Mesendoderm (in vitro differentiated cells): ENCODE measurements around the gene EPN2.

Experiments used
- DNase-seq: peaks from one replicate; pipeline ENCODE4 v3.0.0; 2013
- H2AK5ac ChIP-seq: 2 replicates; pipeline ENCODE4 v1.6.1; 2013; ENCODE audit warnings: low read length, inconsistent platforms
- H2BK120ac ChIP-seq: 2 replicates; pipeline ENCODE4 v1.6.1; 2013; ENCODE audit warnings: low read depth, mild to moderate bottlenecking, low read length, moderate library complexity, mixed read lengths
- H2BK15ac ChIP-seq: replicated peaks from 2 replicates; pipeline ENCODE4 v1.6.1; 2013; ENCODE audit warnings: low read depth, mild to moderate bottlenecking, moderate library complexity
- H2BK5ac ChIP-seq: 2 replicates; pipeline ENCODE4 v1.6.1; 2013; ENCODE audit warnings: low read length, inconsistent platforms
- H3K18ac ChIP-seq: 2 replicates; pipeline ENCODE4 v1.6.1; 2013; ENCODE audit warnings: mild to moderate bottlenecking, low read length, mixed read lengths
- H3K23ac ChIP-seq: one replicate; pipeline ENCODE4 v1.6.1; 2013; ENCODE audit warnings: low read length
- H3K27ac ChIP-seq: 2 replicates; pipeline ENCODE4 v1.5.1; 2013; ENCODE audit warnings: low read depth, mild to moderate bottlenecking, inconsistent platforms, low read length, moderate library complexity
- H3K27me3 ChIP-seq: 2 replicates; pipeline ENCODE4 v1.6.1; 2013; ENCODE audit warnings: low read length, control low read depth, mild to moderate bottlenecking, inconsistent platforms; ENCODE audit not compliant: insufficient read depth, poor library complexity
- H3K36me3 ChIP-seq: 2 replicates; pipeline ENCODE4 v1.6.1; 2013; ENCODE audit warnings: low read length, inconsistent platforms; ENCODE audit not compliant: control insufficient read depth, insufficient read depth
- H3K4ac ChIP-seq: one replicate; pipeline ENCODE4 v1.6.1; 2013; ENCODE audit warnings: low read depth, mild to moderate bottlenecking, low read length, moderate library complexity
- H3K4me1 ChIP-seq: 2 replicates; pipeline ENCODE4 v1.6.1; 2013; ENCODE audit warnings: low read depth, low read length, inconsistent platforms; ENCODE audit not compliant: control insufficient read depth
- H3K4me2 ChIP-seq: 2 replicates; pipeline ENCODE4 v1.6.1; 2013; ENCODE audit warnings: low read length
- H3K4me3 ChIP-seq: 2 replicates; pipeline ENCODE4 v1.5.1; 2013; ENCODE audit warnings: mild to moderate bottlenecking, low read length
- H3K56ac ChIP-seq: one replicate; pipeline ENCODE4 v1.6.1; 2013; ENCODE audit warnings: low read length
- H3K79me1 ChIP-seq: 2 replicates; pipeline ENCODE4 v1.6.1; 2013; ENCODE audit warnings: low read length, inconsistent platforms
- H3K79me2 ChIP-seq: 2 replicates; pipeline ENCODE4 v1.6.1; 2013; ENCODE audit warnings: mild to moderate bottlenecking, low read length; ENCODE audit not compliant: control insufficient read depth, insufficient read depth
- H3K9ac ChIP-seq: 2 replicates; pipeline ENCODE4 v1.6.1; 2013; ENCODE audit warnings: low read length, inconsistent platforms
- H4K5ac ChIP-seq: one replicate; pipeline ENCODE4 v1.6.1; 2013; ENCODE audit warnings: low read length
- H4K8ac ChIP-seq: one replicate; pipeline ENCODE4 v1.6.1; 2013; ENCODE audit warnings: low read depth, mild to moderate bottlenecking, control low read depth, low read length, moderate library complexity
- WGBS: extraction: QIAGEN DNeasy Blood & Tissue Kit; methylation state at CpG from one replicate; pipeline ENCODE4 v1.1.7; 2013; ENCODE audit warnings: low lambda C conversion rate, missing lambda C conversion rate; ENCODE audit not compliant: insufficient coverage; ENCODE audit errors: extremely low coverage; 5-methylcytosine and 5-hydroxymethylcytosine counted together

Gene EPN2

DNA sequence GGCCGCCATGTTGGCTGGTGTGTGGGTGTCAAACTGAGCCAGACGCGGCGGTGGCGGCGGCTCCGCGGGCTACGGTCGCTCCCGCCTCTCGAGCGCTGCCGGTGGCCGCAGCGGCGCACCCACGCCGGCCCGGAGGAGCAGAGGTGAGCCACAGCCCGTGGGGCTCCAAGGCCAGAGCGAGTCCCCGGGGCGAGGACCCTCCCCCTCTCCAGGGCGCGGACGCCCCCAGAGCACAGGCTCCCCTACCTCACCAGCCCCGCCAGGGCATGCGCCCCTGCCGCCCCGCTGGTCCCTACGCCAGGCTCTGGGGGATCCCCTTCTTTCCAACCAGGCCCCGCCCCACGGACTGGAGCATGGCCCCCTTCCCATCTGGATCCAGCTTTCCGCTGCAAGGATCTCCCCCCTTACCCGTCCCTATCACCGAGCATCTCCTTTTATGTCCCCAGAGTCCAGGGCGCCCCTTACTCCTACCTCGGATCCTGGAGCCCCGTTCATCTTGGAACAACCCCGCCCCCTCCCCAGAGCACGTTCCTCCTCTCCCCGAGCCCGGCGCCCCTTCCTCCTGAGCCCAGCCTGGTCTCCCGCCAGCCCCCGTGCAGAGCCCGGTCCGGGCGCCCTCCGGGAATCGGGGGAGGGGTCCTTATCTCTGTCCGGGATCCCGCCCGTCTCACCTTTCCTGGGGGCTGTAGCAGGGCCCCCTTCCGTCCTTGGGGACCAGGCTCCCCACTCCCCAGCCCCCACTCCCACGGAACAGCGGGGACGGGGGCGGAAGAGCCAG is 412 bp downstream of the EPN2 start:
- Histone ChIP-seq H3K56ac (peak overlapping the region; percentile 80), H4K5ac (no peak overlapping the region), H3K36me3 (no peaks in the 10 kb centered on the region), H2BK120ac (no peak overlapping the region), H3K79me1 (peaks cover 10% of the 10 kb centered on the region), H3K23ac (no peak overlapping the region), H3K9ac (peak overlapping the region; percentile 76), H2BK15ac (no peak overlapping the region), H3K79me2 (peaks cover 28% of the 10 kb centered on the region), H3K18ac (peak overlapping the region; percentile 75), H3K4me1 (peaks cover 2% of the 10 kb centered on the region), H3K4me2 (peak overlapping the region; percentile 65), H3K4ac (peak overlapping the region; percentile 96), H4K8ac (no peak overlapping the region), H2AK5ac (no peak overlapping the region), H3K27ac (peak overlapping the region; percentile 58), H3K4me3 (peak overlapping the region; percentile 69), H3K27me3 (no peaks in the 10 kb centered on the region), H2BK5ac (peak overlapping the region; percentile 55)
- WGBS, result no CpG with 5 or more reads among the region's 60 CpGs
- DNase-seq, result peak; percentile 39

DNA sequence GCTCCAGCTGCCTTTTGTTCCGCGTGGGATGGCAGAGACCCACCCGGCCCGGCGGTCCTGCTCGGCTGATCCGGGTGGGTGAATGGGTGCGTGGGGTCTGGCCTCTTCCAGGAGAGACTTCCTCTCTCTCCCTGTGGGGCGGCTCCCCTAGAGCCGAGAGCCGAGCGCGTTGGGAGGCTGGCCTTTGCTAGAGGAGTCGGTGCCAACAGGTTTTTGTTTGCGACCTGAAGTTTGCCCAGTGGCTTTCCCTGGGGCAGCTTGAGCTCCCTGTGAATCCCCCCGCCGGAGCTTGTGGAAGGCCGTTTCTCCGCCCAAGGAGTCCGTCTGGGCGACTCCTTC is 970 bp downstream of the EPN2 start:
- Histone ChIP-seq H3K79me2 (peaks cover 33% of the 10 kb centered on the region), H3K4ac (peak overlapping the region; percentile 96), H3K27me3 (no peaks in the 10 kb centered on the region), H3K9ac (peak overlapping the region; percentile 76), H3K36me3 (no peaks in the 10 kb centered on the region), H3K79me1 (peaks cover 14% of the 10 kb centered on the region), H2AK5ac (no peak overlapping the region), H2BK15ac (no peak overlapping the region), H2BK120ac (no peak overlapping the region), H3K23ac (peak overlapping the region; percentile 29), H3K18ac (peak overlapping the region; percentile 75), H4K8ac (no peak overlapping the region), H3K27ac (peak overlapping the region; percentile 58), H4K5ac (no peak overlapping the region), H3K4me2 (peak overlapping the region; percentile 65), H3K4me3 (peak overlapping the region; percentile 69), H3K4me1 (peaks cover 2% of the 10 kb centered on the region), H3K56ac (peak overlapping the region; percentile 80), H2BK5ac (peak overlapping the region; percentile 55)
- DNase-seq, result peak; percentile 60
- no CpG with 5 or more reads among the region's 21 CpGs for WGBS

- no peak overlapping the region for H3K56ac ChIP-seq
- H3K4me2 ChIP-seq, result no peak overlapping the region
- H3K4ac ChIP-seq, result no peak overlapping the region
- H3K9ac ChIP-seq, result peak overlapping the region; percentile 5
- no peak overlapping the region for H2AK5ac ChIP-seq
- H2BK15ac ChIP-seq, result no peak overlapping the region
- no peak overlapping the region for H3K18ac ChIP-seq
- no peak overlapping the region for H3K27ac ChIP-seq
- peaks cover 41% of the 10 kb centered on the region for H3K79me2 ChIP-seq
- H3K23ac ChIP-seq, result no peak overlapping the region
- no peaks in the 10 kb centered on the region for H3K27me3 ChIP-seq
- no peak overlapping the region for H3K4me3 ChIP-seq
- no peaks in the 10 kb centered on the region for H3K36me3 ChIP-seq
- peaks cover 17% of the 10 kb centered on the region for H3K79me1 ChIP-seq
- no peak overlapping the region for H2BK5ac ChIP-seq
- no peak overlapping the region for H4K5ac ChIP-seq
- no peak overlapping the region for H2BK120ac ChIP-seq
- H4K8ac ChIP-seq, result no peak overlapping the region
- peak; percentile 71 for DNase-seq
- no CpG with 5 or more reads among the region's 6 CpGs for WGBS
- peaks cover 2% of the 10 kb centered on the region for H3K4me1 ChIP-seq
Observed at GRCh38 chr17:19239544-19239943, 2.4 kb downstream of the EPN2 start.

DNA sequence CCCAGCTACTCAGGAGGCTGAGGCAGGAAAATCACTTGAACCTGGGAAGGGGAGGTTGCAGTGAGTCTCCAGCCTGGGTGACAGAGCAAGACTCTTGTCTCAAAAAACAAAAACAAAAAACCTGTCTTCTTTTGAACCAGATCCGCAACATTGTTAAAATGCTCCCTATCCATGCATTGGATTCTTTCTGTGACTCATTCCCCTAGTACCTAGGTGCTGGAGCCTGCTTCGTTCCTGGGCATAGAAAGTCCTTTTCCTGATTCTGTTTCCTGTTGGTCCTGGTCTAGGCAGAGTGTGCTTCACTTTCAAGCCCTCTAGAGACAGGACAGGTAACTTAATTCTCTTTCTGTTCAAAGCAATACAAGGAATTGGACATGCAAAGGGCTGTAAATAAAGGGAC is 5.2 kb downstream of the EPN2 start:
- no peak overlapping the region for H2BK5ac ChIP-seq
- H3K18ac ChIP-seq, result no peak overlapping the region
- no peak overlapping the region for H3K23ac ChIP-seq
- no peak overlapping the region for H2BK15ac ChIP-seq
- H2BK120ac ChIP-seq, result no peak overlapping the region
- H3K79me2 ChIP-seq, result peaks cover 53% of the 10 kb centered on the region
- H3K56ac ChIP-seq, result no peak overlapping the region
- H3K4me1 ChIP-seq, result peaks cover 5% of the 10 kb centered on the region
- peak; percentile 66 for DNase-seq
- no peak overlapping the region for H3K4ac ChIP-seq
- no peak overlapping the region for H3K27ac ChIP-seq
- no peaks in the 10 kb centered on the region for H3K36me3 ChIP-seq
- H4K8ac ChIP-seq, result no peak overlapping the region
- no peak overlapping the region for H2AK5ac ChIP-seq
- H3K4me2 ChIP-seq, result no peak overlapping the region
- H3K27me3 ChIP-seq, result no peaks in the 10 kb centered on the region
- WGBS, result no CpG with 5 or more reads among the region's 2 CpGs
- H3K9ac ChIP-seq, result no peak overlapping the region
- H4K5ac ChIP-seq, result no peak overlapping the region
- H3K4me3 ChIP-seq, result no peak overlapping the region
- peaks cover 24% of the 10 kb centered on the region for H3K79me1 ChIP-seq

GRCh38 chr17:19242926-19243325 is 5.8 kb downstream of the EPN2 start:
- no peak overlapping the region for H3K23ac ChIP-seq
- H3K4ac ChIP-seq, result no peak overlapping the region
- no peak overlapping the region for H3K4me2 ChIP-seq
- H3K18ac ChIP-seq, result no peak overlapping the region
- no peaks in the 10 kb centered on the region for H3K27me3 ChIP-seq
- no peak overlapping the region for H2BK5ac ChIP-seq
- H3K4me3 ChIP-seq, result no peak overlapping the region
- H3K79me1 ChIP-seq, result peaks cover 26% of the 10 kb centered on the region
- H3K56ac ChIP-seq, result no peak overlapping the region
- H3K9ac ChIP-seq, result no peak overlapping the region
- H3K36me3 ChIP-seq, result no peaks in the 10 kb centered on the region
- H3K27ac ChIP-seq, result no peak overlapping the region
- H2BK120ac ChIP-seq, result no peak overlapping the region
- H3K4me1 ChIP-seq, result peaks cover 11% of the 10 kb centered on the region
- no peak overlapping the region for H4K5ac ChIP-seq
- H2BK15ac ChIP-seq, result no peak overlapping the region
- H3K79me2 ChIP-seq, result peaks cover 56% of the 10 kb centered on the region
- no CpG with 5 or more reads among the region's 7 CpGs for WGBS
- H2AK5ac ChIP-seq, result no peak overlapping the region
- no peak for DNase-seq
- H4K8ac ChIP-seq, result no peak overlapping the region

GRCh38 chr17:19243838-19244237 is 6.7 kb downstream of the EPN2 start:
- Histone ChIP-seq H3K23ac (no peak overlapping the region), H4K5ac (no peak overlapping the region), H3K79me2 (peaks cover 49% of the 10 kb centered on the region), H3K4me2 (no peak overlapping the region), H2BK15ac (no peak overlapping the region), H3K4me1 (peaks cover 11% of the 10 kb centered on the region), H3K9ac (no peak overlapping the region), H3K4ac (no peak overlapping the region), H2BK5ac (no peak overlapping the region), H3K27me3 (no peaks in the 10 kb centered on the region), H3K4me3 (no peak overlapping the region), H3K56ac (no peak overlapping the region), H2BK120ac (no peak overlapping the region), H4K8ac (no peak overlapping the region), H3K27ac (no peak overlapping the region), H2AK5ac (no peak overlapping the region), H3K79me1 (peaks cover 26% of the 10 kb centered on the region), H3K36me3 (no peaks in the 10 kb centered on the region), H3K18ac (no peak overlapping the region)
- DNase-seq, result no peak
- WGBS, result no CpG with 5 or more reads among the region's 1 CpG
